Caco-2 (cell line): ENCODE measurements around the gene ARHGEF38. TPM values are rescaled to one million over a fixed set of nuclear protein-coding genes. Genes with fewer than 3 reads are reported as not detected.

ENCODE experiments used
- BruUV-seq: library from RNA; stranded (reverse); fragments of 400-500 nt; replicated peaks from 2 replicates; lab custom pipeline; 2021; lab: Mats Ljungman, UMichigan
- CTCF ChIA-PET: fragments of 300-600 bp; sonication (Branson Sonifier 250); formaldehyde crosslinking; loops from one replicate; lab custom pipeline; 2022; ENCODE audit warnings: antibody characterized with exemption; lab: Charles Lee
- POLR2A ChIA-PET: fragments of 300-600 bp; sonication (Branson Sonifier 250); formaldehyde crosslinking; loops from one replicate; lab custom pipeline; 2022; ENCODE audit warnings: antibody characterized with exemption; lab: Charles Lee
- DNase-seq, 2 experiments: peaks; one replicate each; pipeline versions ENCODE4 v3.0.0 to v3.0.0-alpha.2; 2020 to 2022
- H3K27me3 ChIP-seq: replicated peaks from 2 replicates; pipeline ENCODE4 v1.6.0; 2011; ENCODE audit warnings: low read length; ENCODE audit not compliant: control insufficient read depth, insufficient read depth
- H3K36me3 ChIP-seq: 2 replicates; pipeline ENCODE4 v1.5.1; 2011; ENCODE audit warnings: low read length; ENCODE audit not compliant: control insufficient read depth, insufficient read depth
- H3K4me1 ChIP-seq: fragments of 250-450 bp; sonication (Bioruptor Pico); 2 replicates; pipeline ENCODE4 v1.5.1; 2020; ENCODE audit warnings: mild to moderate bottlenecking
- H3K4me3 ChIP-seq: 2 replicates; pipeline ENCODE4 v1.5.1; 2011; ENCODE audit warnings: low read depth, mild to moderate bottlenecking, control low read depth, low read length
- H3K9me3 ChIP-seq: fragments of 250-450 bp; sonication (Bioruptor Pico); 2 replicates; pipeline ENCODE4 v1.5.1; 2020; ENCODE audit warnings: mild to moderate bottlenecking, moderate library complexity
- H3K27ac Mint-ChIP-seq: one replicate; pipeline ENCODE4 v1.8.0; 2022; ENCODE audit warnings: mixed read lengths; ENCODE audit not compliant: unreplicated experiment
- H3K27me3 Mint-ChIP-seq: one replicate; pipeline ENCODE4 v1.8.0; 2022; ENCODE audit warnings: mixed read lengths; ENCODE audit not compliant: insufficient read depth, unreplicated experiment
- H3K36me3 Mint-ChIP-seq: one replicate; pipeline ENCODE4 v1.8.0; 2022; ENCODE audit warnings: mild to moderate bottlenecking, mixed read lengths; ENCODE audit not compliant: insufficient read depth, unreplicated experiment
- H3K4me1 Mint-ChIP-seq: one replicate; pipeline ENCODE4 v1.8.0; 2022; ENCODE audit warnings: low read depth, mixed read lengths; ENCODE audit not compliant: unreplicated experiment
- H3K4me3 Mint-ChIP-seq: one replicate; pipeline ENCODE4 v1.8.0; 2022; ENCODE audit warnings: mild to moderate bottlenecking, moderate library complexity, mixed read lengths; ENCODE audit not compliant: unreplicated experiment
- H3K9me3 Mint-ChIP-seq: one replicate; pipeline ENCODE4 v1.8.0; 2022; ENCODE audit warnings: mixed read lengths; ENCODE audit not compliant: unreplicated experiment
- intact Hi-C: fragments of 100-400 bp; cut with micrococcal nuclease; formaldehyde crosslinking; loops from one replicate; pipeline ENCODE4 v1.10.0; 2022; ENCODE audit not compliant: unreplicated experiment
- total RNA-seq: library from RNA; stranded (reverse); gene quantifications from 2 replicates; pipeline ENCODE4 v1.2.3, GENCODE V29; 2022
- TF ChIP-seq, protein P1 (sequence below), 2 experiments: fragments of 200-600 bp in 1 of 2; IDR thresholded peaks; 1 replicate in 1 of 2; 2 replicates in 1 of 2; pipeline versions ENCODE4 v1.5.1 to v1.8.0; 2011 to 2022; ENCODE audit warnings: antibody characterized with exemption in 1 of 2, control low read depth in 1 of 2, inconsistent platforms in 1 of 2, low read depth in 1 of 2, low read length in 1 of 2, mild to moderate bottlenecking in 1 of 2, moderate library complexity in 1 of 2; ENCODE audit not compliant: insufficient read depth in 1 of 2, severe bottlenecking in 1 of 2, unreplicated experiment in 1 of 2

The ARHGEF38 gene
- total RNA-seq, 1 experiment from 2014 or later = 3.5 TPM

GRCh38 chr4:105626846-105627245 lies 74.4 kb downstream of the ARHGEF38 start:
- Mint-ChIP-seq H3K27ac (no peak overlapping the region), H3K4me1 (no peaks in the 10 kb centered on the region), H3K9me3 (no peaks in the 10 kb centered on the region), H3K4me3 (no peak overlapping the region), H3K27me3 (no peaks in the 10 kb centered on the region), H3K36me3 (no peaks in the 10 kb centered on the region)
- no peaks in the 10 kb centered on the region for H3K9me3 ChIP-seq
- BruUV-seq = no TSS peak
- ChIA-PET CTCF (no interaction called here), POLR2A (no interaction called here)
- no peak for DNase-seq
- TF ChIP-seq, protein P1, sequence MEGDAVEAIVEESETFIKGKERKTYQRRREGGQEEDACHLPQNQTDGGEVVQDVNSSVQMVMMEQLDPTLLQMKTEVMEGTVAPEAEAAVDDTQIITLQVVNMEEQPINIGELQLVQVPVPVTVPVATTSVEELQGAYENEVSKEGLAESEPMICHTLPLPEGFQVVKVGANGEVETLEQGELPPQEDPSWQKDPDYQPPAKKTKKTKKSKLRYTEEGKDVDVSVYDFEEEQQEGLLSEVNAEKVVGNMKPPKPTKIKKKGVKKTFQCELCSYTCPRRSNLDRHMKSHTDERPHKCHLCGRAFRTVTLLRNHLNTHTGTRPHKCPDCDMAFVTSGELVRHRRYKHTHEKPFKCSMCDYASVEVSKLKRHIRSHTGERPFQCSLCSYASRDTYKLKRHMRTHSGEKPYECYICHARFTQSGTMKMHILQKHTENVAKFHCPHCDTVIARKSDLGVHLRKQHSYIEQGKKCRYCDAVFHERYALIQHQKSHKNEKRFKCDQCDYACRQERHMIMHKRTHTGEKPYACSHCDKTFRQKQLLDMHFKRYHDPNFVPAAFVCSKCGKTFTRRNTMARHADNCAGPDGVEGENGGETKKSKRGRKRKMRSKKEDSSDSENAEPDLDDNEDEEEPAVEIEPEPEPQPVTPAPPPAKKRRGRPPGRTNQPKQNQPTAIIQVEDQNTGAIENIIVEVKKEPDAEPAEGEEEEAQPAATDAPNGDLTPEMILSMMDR (IDR thresholded peaks at IDR 0.05; ENCODE audit: insufficient read depth in 1 of 2, low read depth in 1 of 2, low read length in 1 of 2, severe bottlenecking in 1 of 2, unreplicated experiment in 1 of 2) = no peak
- H3K4me1 ChIP-seq = no peaks in the 10 kb centered on the region
- no peak overlapping the region for H3K4me3 ChIP-seq
- no peaks in the 10 kb centered on the region for H3K36me3 ChIP-seq
- no peaks in the 10 kb centered on the region for H3K27me3 ChIP-seq
- intact Hi-C loops = no loop called here

- Mint-ChIP-seq H3K27me3 (no peaks in the 10 kb centered on the region), H3K4me1 (no peaks in the 10 kb centered on the region), H3K27ac (no peak overlapping the region), H3K9me3 (no peaks in the 10 kb centered on the region), H3K36me3 (no peaks in the 10 kb centered on the region), H3K4me3 (no peak overlapping the region)
- Histone ChIP-seq H3K36me3 (no peaks in the 10 kb centered on the region), H3K9me3 (no peaks in the 10 kb centered on the region), H3K4me1 (no peaks in the 10 kb centered on the region), H3K4me3 (no peak overlapping the region), H3K27me3 (no peaks in the 10 kb centered on the region)
- POLR2A ChIA-PET = no interaction called here
- TF ChIP-seq, protein P1 (IDR thresholded peaks at IDR 0.05; ENCODE audit: insufficient read depth in 1 of 2, low read depth in 1 of 2, low read length in 1 of 2, severe bottlenecking in 1 of 2, unreplicated experiment in 1 of 2) = no peak
- CTCF ChIA-PET = no interaction called here
- no peak for DNase-seq
- intact Hi-C loops = no loop called here
- BruUV-seq = no TSS peak
These were observed 75.2 kb downstream of the ARHGEF38 start for GRCh38 chr4:105627620-105628019.

DNA sequence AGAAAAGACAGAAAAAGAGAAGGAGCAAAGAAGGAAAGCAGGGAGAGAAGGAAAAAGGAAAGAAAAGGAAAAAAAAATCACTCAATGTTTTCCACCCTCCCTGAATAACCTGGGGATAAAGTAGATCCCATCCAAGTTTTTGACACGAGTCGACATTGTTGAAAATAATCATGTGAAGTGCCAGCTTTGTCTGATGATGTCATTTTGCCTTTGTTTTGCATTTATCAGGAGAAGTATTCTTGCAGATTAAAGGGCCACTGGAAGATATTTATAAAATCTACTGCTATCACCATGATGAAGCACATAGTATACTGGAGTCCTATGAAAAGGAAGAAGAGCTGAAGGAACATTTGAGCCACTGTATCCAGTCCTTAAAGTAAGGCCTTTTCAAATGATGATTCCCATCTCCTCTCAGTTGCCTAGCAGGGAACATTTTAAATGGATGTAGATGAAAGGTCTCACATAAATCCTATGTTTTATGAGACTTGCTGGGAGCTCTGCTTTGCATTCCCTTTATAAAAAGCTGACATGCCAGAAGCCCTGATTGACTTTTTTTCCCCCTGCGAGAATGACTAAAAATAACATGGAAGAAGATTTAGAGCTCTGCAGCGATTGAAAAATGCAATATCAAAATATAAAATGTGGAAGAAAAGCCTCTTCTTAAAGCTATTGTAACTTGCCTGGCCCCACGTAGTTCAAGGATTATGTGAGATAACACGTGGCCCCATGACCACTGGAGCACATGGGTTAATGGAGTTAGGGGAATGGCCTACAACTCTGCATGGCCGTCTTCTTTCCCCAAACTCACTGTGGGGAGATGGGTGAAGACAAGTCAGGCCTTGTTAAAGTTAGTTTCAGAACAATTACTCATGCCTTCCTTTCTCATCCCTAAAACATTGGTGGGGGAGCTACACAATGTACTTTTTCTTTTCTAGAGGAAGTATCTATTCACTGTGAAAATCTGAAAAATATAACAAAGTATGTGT lies 78.5 kb downstream of the ARHGEF38 start:
- no peaks in the 10 kb centered on the region for H3K27me3 Mint-ChIP-seq
- no peak overlapping the region for H3K4me3 ChIP-seq
- no peak overlapping the region for H3K4me3 Mint-ChIP-seq
- H3K9me3 Mint-ChIP-seq = no peaks in the 10 kb centered on the region
- no peaks in the 10 kb centered on the region for H3K4me1 Mint-ChIP-seq
- no peaks in the 10 kb centered on the region for H3K27me3 ChIP-seq
- no peaks in the 10 kb centered on the region for H3K36me3 Mint-ChIP-seq
- no peaks in the 10 kb centered on the region for H3K9me3 ChIP-seq
- CTCF ChIA-PET = no interaction called here
- H3K27ac Mint-ChIP-seq = no peak overlapping the region
- DNase-seq = no peak
- intact Hi-C loops = no loop called here
- no TSS peak for BruUV-seq
- TF ChIP-seq, protein P1 (IDR thresholded peaks at IDR 0.05; ENCODE audit: insufficient read depth in 1 of 2, low read depth in 1 of 2, low read length in 1 of 2, severe bottlenecking in 1 of 2, unreplicated experiment in 1 of 2) = no peak
- POLR2A ChIA-PET = no interaction called here
- H3K4me1 ChIP-seq = 0 out of 2 replicates have a peak, but pooled peaks cover 4% of the 10 kb centered on the region
- H3K36me3 ChIP-seq = no peaks in the 10 kb centered on the region
